C1 segment of cervical spinal cord (tissue), 14 donors: ENCODE measurements around the gene CAPN15.
A peak's percentile ranks its signal among the peaks of the same experiment; 100 is the strongest.

Source experiments
- DNase-seq, 14 donors: peaks; one replicate each; lab custom pipeline; 2025; lab: John Stamatoyannopoulos, UW

CAPN15 gene

DNA sequence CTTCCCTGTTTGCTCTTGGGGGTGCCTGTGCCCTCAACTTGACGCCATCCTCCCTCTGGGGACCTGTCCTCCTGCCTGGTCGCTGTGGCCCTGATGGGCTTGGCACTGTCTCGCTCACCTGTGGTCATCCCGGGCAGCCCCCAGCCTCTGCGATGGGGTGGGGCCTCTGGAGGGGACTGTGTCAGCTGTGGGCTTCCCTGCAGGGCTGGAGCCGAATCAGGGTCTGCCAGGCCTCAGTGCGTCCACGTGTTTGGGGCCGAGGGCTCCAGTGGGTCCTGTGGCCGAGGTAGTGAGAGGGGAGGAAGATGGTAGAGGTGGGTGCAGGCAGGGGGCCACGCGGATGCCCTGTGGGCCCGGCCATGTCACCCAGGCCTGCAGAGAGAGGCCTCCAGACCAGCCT is 50.3 kb downstream of the CAPN15 start:
- DNase-seq: no peak

DNA sequence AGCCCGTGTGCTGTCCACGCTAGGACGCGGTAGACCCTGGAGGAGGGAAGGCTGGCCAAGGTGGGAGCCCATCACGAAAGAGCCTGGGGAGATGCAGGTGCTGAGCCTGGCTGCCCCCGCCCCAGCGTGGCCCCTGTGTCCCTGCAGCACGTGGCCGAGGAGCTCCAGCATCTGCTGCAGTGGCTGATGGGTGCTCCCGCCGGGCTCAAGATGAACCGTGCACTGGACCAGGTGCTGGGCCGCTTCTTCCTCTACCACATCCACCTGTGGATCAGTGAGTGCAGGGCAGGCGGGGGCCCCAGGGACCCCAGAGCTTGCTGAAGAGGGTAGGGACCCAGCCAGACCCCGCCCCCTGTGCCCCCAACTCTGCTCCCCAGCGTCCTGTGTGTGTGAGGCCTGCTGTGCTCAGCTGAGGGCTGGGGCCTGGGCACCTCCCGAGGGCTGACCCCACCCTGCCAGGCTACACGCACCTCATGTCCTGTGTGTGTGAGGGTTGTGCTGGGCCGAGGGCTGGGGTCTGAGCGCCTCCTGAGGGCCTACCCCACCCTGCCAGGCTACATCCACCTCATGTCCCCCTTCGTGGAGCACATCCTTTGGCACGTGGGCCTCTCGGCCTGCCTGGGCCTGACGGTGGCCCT is 50.8 kb downstream of the CAPN15 start:
- DNase-seq: no peak

DNA sequence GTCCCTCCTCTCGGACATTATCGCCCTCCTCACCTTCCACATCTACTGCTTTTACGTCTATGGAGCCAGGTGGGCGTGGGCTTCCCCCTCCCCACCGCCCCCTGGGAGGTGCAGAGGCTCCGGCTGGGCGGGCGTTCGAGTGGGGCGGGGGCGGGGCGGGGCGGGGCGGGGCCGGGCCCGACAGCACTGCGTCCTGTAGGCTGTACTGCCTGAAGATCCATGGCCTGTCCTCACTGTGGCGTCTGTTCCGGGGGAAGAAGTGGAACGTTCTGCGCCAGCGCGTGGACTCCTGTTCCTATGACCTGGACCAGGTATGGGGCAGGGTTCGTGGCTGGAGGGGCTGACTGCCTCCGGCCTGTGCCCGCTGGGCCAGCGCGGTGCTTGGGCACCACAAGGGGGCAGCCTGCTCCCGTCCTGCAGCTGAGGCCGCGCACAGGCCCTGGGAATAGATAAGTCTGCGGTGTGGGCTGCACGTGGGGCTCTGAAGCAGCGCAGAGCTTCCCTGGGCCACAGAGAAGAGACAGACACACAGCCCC is 51.4 kb downstream of the CAPN15 start:
- peak in 5 of 14 donors; percentile 11 to 49 (median 32) for DNase-seq

DNA sequence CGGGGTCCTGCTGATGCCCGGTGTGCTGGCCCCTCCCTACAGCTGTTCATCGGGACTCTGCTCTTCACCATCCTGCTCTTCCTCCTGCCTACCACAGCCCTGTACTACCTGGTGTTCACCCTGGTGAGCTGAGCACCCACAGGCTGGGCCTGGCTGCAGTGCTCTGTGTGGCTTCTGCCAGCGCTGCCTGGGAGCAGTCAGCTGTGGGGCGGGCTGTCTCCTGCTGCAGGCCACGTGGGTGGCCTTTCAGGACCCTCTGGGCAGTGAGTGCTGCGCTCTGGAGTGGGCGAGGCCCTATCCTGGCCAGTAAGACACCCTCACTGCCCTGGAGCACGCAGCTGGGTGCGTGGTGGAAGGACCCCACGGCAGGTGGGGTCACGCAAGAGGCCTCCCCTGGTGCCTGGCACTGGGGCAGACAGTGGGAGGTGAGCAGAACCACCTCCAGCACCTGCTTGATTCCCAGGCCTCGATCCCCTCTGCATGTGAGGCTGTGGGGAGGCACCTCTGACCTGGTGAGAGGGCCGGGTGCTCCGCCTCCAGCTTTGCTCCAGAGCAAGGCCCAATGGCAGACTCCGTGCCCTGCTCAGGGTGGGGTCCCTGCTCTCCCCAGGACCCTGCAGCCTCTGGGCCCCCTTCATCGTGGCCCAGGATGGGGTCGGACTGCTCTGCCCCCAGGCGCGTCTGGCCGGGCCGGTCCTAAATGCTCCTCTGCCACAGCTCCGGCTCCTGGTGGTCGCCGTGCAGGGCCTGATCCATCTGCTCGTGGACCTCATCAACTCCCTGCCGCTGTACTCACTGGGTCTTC is 52.8 kb downstream of the CAPN15 start:
- no peak for DNase-seq

DNA sequence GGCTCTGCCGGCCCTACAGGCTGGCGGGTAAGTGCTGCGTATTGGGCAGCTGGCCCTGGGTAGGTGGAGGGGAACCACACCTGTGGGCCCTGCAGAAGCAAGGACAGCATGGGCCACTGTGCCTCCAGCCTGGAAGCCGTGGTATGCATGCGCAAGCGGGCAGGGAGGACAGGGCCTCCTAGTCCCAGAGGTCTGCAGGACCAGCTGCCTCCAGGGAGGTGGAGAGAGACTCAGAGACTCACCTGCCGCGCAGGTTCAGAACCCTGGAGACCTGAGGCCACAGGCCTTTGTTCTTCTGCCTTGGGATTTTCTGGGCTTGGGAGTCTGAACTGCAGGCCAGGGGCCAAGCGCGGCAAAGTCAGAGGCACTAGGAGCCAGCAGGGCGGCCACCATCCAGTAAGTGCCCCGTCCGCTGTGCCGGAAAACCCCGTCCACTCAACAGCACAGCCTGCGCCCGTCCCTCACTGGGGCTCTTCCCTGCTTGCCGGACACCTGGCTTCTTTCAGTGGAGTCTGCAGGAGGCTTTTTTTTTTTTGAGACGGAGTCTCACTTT is 53.5 kb downstream of the CAPN15 start:
- DNase-seq: no peak

DNA sequence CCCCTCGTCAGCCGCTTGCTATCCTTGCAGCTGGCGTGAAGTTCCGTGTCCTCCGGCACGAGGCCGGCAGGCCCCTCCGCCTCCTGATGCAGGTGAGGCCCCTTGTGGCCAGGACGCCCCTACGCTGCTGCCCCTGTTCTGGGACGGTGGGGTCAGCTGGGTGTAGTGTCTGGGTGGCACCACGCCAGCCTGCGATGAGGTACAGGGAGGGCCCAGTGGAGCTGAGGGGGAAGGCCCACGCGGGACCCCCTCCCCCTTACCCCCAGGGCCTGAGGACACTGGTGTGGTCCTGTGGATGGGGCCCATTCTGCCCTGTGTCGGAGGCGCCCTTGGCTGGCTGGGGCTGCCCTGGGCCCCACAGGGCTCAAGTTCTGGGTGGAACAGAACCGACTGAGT is 54.7 kb downstream of the CAPN15 start:
- DNase-seq: no peak

DNA sequence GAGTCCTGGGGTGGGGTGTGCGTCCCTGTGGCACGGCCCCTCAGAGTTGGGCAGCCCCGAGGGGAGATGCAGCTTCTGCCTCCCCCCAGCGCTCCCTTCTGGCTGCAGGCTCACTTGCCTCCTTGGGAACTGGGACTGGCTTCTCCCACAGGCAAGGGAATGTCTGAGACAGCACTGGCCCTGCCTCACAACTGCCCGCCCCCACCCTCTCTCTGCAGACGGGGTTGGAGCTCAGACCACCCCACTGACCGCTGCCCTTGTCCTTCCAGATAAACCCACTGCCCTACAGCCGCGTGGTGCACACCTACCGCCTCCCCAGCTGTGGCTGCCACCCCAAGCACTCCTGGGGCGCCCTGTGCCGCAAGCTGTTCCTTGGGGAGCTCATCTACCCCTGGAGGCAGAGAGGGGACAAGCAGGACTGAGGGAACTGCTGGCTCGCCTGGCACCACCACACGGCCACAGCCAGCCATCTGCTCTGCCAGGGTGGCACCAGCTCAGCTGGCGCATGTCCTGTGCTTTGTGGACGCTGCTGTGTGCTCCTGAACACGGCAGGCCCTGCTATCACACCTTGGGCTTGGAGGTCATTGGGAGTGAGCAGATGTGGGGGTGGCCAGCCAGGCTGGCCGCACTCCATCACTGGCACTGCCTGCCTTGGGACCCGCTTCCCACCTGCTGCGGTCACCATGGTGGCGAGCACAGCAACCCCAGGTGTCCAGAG is 55.3 kb downstream of the CAPN15 start:
- peak in 1 of 14 donors; percentile 83 for DNase-seq

DNA sequence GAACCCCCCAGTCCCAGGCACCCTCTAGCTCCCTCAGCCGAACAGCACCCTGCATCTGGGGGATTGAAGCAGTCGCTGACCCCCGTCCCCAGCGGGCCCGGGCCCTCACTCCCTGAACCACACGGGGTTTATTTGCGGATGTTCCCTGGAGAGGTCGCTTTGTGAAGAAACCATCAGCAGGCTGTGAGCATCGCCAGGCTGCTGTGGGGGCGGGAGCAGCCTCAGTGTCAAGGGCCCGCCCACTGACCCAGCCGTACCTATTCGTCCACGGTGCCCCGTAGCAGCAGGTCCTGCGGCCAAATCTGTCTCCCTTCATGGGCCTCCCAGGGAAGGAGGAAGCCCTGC is 55.9 kb downstream of the CAPN15 start:
- DNase-seq: no peak

DNA sequence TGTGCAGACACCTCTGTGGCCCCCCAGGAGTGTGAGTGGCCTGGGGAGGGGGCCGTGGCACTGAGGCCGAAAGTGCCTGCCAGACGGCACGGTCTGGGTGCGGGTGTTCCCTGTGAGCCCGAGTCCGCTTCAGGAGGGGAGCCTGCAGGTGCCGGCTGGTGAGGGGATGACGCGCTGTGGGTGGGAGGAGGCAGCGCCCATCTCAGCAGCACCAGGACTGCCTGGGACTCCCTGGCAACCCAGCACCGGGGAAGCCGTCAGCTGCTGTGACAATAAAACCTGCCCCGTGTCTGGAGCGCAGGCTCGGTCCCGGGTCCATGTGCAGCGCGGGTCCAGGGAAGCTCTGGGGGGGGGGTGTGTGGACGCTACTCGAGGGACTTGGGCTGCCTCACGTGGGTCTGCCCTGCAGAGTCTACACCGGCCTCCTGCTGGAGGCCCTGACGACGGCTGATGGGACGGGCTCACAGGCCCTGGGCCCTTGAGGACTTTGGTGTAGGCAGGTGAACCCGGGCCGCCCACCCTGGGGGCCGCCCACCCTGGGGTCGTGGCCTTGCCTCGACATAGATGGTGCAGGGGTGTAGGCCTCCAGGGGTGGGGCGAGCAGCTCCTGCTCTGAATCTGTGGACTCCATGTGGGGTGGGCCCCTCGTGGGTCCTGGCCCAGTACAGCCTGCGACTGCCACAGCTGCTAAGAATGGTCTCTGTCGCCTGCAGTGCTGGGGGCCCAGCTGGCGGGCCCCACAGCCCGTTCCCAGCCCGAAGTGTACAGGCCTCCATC is 56.5 kb downstream of the CAPN15 start:
- DNase-seq: no peak

DNA sequence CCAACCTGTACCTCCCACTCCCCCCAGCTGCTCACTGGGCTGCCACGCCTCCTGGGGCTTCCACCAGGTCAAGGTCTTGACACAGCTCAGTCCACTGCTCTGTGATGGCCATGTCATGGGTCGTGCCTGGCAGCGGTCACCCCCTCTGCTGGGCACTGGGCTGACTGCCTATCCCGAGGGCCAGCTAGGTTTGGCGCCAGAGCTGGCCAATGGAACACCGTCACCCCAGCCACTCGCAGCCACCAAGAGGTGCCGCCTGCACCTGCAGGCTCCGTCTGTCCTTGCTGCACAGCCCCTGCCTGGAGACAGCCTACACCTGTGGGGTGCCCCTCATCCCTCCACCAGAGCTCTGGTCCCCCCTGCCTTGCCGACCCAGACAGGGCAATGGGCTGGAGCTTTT is 57.8 kb downstream of the CAPN15 start:
- peak in 1 of 14 donors; percentile 29 for DNase-seq

DNA sequence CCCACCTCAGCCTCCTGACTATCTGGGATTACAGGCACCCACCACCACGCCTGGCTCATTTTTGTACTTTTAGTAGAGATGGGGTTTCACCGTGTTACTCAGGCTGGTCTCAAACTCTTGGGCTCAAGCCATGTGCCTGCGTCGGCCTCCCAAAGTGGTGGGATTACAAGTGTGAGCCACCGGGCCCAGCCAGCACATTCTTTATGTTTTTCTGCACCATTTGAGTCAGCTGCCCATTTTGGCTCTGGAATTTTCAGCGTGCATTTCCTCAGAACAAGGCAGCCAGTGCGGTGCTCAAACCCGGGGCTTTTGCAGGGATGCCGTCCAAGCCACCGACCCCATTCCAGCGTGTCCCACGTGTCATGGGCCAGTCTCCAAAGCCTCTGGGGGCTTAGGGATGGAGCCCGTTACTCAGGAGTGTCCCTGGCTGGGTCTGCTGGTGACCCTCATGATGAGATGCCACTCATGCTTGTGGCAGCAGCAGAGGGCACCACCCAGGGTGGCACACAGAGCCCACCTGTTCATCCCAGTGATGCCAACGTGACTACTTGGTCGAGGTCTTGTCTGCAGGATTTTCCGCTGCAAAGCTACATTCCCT is 58.6 kb downstream of the CAPN15 start:
- DNase-seq: no peak

DNA sequence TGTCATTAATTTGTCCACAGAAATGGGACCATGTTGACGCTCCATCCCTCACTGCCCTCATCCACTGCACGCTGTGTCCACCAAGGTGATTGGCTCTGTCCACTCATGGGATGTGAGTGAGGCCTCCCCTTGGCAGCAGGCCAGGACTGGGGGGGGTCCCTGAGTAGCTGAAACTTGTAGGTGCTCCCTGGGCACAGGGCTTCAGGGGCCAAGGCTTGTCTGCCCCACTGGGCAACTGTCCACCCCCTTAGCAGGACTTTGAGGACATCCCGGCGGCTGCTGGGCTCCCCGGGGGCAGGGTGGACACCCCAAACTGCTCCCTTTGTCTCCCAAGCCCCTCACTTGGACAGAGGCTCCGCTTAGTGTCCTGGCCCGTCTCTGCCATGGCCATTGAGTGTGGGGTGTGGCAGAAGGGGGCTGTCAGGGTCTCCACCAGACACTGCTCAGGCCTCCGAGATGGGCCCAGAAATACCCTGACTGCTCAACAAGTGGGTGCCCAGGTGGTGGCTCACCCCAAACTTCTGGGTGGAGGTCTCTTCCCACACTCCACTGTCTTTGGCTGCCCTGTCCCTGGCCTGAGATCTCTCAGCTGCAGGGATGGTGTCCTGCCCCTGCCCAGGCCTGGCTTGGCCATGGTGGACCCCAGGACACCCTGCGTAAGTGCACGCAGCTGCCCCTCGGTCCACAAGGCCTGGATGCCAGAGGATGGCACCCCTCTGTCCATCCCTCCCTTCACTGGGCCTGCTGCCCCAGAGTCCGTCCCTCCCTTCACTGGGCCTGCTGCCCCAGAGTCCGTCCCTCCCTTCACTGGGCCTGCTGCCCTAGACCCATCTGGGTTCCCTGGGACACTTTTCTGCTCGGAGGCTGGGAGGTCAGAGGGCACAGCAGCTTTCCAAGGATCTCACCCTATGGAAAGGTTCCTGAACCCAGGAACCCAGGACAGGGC is 59.4 kb downstream of the CAPN15 start:
- DNase-seq: no peak

DNA sequence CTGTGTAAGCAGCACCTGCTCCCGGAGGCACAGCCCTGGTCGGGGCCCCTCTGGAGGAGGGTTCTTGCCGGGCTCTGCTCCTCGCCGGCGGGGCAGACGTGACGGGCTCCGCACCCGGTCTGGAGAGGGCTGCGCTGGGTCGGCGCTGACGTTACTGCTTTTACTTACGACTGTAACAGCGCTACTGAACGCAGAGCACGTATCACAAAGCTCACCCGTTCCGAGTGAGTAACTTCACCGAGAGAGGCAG is 61.1 kb downstream of the CAPN15 start:
- no peak for DNase-seq

DNA sequence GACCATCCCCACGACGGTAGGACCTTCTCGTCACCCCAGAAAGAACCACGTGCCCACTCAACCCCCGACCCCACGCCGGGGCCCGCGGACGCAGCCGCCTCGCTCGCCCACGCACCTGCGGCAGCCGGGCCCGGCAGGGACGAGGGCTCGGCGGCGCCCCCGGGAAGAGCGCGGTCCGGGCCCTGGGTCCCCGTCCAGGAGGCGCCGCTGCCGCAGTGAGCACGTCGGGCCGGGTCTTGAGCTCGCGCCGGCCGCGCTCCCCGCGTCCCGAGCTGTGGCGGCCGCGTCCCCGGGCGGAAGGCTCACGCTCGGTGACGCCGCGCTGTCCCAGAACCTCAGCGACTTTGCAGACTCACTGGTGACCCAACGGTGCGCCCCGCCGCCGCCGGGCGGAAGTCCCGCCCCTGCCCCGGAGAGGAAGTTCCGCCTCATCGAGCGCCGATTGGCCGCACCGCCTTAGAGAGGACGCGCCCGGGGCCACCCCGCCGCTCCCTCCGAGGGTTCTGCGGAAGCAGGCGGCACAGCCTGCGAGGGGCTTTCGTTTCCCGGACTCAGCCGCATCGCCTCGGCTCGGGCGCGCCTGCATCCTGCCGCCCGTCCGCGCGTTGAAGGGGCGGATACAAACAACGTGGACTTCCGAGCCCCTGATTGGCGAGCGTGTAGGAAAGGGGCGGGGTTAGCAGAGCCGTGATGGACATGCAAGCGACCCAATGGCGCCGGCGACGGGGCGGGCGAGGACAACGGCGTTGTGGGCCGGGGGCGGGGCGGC is 61.6 kb downstream of the CAPN15 start:
- DNase-seq: peak; percentile 92 to 100 (median 99)

DNA sequence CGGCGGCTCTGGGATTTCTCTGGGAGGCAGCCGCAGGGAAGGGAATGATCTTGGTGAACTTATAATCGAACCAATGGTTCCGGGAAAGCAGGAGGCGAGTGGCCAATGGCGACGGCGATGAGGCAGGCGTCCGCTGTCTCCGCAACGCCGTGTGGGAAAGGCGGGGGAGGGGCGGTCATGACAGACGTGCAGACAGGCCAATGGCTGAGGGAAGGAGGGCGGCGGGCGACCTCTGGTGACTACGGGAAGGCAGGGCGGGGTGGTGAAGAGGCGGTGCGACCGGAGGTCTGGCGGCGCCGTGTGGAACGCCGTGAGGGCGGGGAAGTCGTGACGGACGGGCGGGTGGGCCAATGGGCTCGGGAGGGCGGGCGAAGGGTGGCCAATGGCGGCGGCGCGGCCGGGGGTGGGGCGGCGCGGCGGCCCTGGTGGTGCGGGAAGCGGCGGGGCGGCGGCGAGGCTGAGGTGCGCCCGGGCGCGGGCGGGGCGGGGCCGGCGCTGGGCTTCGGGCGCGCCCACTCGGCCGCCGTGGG is 62.2 kb downstream of the CAPN15 start, which contains the start of gene RAB40C:
RAB40C (plus strand) TSS at position 409 of the 530 bp plus-strand sequence. CDS start 226 bp downstream, outside the sequence.
- peak; percentile 96 to 100 (median 99) for DNase-seq

DNA sequence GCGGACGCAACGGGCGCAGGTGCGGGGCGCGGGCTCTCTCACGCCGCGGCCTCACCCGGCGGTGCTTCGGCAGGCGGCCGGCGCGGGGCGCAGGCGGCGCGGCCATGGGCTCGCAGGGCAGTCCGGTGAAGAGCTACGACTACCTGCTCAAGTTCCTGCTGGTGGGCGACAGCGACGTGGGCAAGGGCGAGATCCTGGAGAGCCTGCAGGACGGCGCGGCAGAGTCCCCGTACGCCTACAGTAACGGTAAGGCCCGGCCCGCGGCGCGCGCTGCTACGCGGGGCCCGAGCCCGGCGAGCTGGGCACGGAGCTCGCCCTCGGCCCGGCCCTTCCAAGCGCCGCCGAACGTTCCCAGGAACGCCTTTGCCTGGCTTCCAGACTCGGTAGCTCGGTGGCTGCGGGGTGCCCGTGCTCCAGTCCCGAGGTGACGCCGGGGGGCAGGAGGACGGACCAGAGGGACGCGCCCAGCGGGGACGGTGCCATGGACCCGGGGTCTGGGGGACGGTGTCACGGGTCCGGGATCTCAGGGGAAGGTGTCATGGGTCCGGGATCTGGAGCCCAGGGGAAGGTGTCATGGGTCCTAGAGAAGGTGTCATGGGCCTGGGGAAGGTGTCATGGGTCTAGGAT is 62.8 kb downstream of the CAPN15 start:
- no peak for DNase-seq

DNA sequence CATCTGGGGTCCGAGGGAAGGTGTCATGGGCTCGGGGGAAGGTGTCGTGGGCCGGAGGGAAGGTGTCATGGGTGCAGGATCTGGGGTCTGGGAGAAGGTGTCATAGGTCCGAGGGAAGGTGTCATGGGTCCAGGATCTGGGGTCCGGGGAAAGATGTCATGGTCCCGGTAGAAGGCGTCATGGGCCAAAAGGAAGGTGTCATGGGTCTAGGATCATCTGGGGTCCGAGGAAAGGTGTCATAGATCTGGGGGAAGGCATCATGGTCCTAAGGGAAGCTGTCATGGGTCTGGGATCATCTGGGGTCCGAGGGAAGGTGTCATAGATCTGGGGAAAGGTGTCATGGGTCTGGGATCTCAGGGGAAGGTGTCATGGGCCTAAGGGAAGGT is 63.3 kb downstream of the CAPN15 start:
- DNase-seq: no peak

DNA sequence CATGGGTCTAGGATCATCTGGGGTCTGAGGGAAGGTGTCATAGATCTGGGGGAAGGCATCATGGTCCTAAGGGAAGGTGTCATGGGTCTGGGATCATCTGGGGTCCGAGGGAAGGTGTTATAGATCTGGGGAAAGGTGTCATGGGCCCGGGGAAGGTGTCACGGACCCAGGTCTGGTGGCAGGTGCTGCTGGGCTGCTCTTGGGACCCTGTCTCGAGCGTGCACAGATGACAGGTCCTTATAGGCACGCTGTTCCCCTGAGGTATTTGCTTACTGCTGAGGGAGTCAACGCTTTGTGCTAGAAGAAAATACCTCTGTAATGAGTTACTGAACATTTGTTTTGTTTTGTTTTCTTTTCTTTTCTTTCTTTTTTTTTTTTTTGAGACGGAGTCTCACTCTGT is 63.7 kb downstream of the CAPN15 start:
- no peak for DNase-seq
